Measurements from ENCODE around the gene SRPRB. TPM values are rescaled to one million over a fixed set of nuclear protein-coding genes. Genes with fewer than 3 reads are reported as not detected.

Gene SRPRB
- total and polyA plus RNA-seq, 2 experiments from 2014 or later: 29.2 to 40.9 TPM

DNA sequence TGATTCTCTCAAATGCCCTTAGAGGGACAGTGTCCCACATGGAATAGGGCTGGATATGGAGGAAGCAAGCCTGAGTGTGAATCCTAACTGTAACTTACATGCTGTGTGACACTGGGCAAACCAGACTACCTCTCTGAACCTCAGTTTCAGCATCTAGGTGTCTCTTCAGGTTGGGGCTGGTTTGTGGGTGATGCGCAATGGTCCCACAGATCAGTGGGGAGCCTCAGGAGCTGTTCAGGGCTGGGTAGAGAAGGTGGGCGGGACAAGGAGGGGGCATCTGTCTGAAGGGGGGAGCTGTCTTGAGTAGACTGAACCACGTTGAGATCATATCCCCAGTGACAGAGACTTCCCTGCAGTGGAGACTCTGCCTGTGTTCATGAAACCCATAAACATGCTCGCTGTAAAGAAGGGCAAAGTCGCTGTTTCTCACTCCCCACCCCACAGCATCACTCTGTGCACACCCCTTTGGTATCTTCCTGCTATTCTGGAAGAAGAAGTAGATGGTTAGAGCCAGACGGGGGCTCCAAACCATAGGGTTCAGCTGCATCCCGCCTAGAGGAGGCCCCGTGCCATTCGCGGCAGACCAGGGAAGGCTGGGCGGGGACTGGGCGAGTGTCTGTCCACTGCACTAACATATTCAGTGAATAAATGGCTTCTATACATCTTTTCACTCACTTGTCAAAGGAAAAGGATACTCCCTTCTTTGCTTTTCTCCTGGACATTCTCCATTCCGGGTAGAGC lies 28.4 kb downstream of the SRPRB start:
- no peaks in the 10 kb centered on the region for H3K27me3 ChIP-seq
- no peak for DNase-seq (ENCODE audit: low read depth in 1 of 2, low spot score in 1 of 2)
- TF ChIP-seq, protein P1, sequence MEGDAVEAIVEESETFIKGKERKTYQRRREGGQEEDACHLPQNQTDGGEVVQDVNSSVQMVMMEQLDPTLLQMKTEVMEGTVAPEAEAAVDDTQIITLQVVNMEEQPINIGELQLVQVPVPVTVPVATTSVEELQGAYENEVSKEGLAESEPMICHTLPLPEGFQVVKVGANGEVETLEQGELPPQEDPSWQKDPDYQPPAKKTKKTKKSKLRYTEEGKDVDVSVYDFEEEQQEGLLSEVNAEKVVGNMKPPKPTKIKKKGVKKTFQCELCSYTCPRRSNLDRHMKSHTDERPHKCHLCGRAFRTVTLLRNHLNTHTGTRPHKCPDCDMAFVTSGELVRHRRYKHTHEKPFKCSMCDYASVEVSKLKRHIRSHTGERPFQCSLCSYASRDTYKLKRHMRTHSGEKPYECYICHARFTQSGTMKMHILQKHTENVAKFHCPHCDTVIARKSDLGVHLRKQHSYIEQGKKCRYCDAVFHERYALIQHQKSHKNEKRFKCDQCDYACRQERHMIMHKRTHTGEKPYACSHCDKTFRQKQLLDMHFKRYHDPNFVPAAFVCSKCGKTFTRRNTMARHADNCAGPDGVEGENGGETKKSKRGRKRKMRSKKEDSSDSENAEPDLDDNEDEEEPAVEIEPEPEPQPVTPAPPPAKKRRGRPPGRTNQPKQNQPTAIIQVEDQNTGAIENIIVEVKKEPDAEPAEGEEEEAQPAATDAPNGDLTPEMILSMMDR (IDR thresholded peaks at IDR 0.05; ENCODE audit: low read depth, low read length): no peak
- no peaks in the 10 kb centered on the region for H3K36me3 ChIP-seq
- H3K27ac ChIP-seq: no peak overlapping the region
- no peaks in the 10 kb centered on the region for H3K9me3 ChIP-seq (ENCODE audit: low read depth)
- no peaks in the 10 kb centered on the region for H3K4me1 ChIP-seq (ENCODE audit: low read depth)
- H3K4me3 ChIP-seq: no peak overlapping the region

DNA sequence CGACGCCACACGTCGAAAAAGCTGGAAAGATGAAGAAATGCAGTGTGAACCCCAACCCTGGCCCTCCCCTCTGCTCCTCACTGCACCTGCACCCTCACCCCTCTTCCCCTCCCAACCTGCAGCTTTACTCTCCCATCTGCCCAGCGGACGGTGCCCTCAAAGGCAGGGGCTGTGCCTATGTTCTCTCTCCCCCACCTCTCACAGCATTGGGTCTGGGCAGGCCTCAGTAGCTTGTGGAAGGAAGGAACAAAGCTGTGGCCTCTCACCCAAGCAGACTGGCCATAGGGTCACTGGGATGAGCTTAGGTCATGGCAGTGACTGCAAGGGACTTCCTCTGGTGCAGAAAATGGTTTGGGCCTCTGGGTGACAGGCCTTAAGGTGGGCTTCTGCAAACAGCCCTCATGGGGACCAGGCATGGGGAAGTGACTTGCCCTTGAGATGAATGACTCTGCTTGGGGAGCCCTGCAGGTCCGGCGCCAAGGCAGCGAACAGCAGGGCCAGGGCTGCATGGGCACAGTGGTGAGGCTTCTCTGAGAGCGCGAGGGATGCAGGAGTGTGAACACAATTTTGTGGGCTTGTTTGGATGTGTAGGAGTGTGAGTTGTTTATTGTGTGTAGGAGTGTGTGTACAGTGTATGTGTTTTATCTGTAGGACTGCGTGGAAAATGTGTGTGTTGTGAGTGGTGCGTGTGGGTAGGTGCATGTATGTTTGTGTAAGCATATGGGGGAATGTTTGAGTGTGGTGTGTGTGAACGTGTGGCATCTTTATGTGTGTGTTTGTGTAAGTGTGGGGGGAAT lies 29.2 kb downstream of the SRPRB start:
- H3K27me3 ChIP-seq: no peaks in the 10 kb centered on the region
- H3K4me1 ChIP-seq (ENCODE audit: low read depth): no peaks in the 10 kb centered on the region
- no peak overlapping the region for H3K4me3 ChIP-seq
- H3K27ac ChIP-seq: no peak overlapping the region
- H3K9me3 ChIP-seq (ENCODE audit: low read depth): no peaks in the 10 kb centered on the region
- TF ChIP-seq, protein P1 (IDR thresholded peaks at IDR 0.05; ENCODE audit: low read depth, low read length): no peak
- DNase-seq (ENCODE audit: low read depth in 1 of 2, low spot score in 1 of 2): no peak
- no peaks in the 10 kb centered on the region for H3K36me3 ChIP-seq

DNA sequence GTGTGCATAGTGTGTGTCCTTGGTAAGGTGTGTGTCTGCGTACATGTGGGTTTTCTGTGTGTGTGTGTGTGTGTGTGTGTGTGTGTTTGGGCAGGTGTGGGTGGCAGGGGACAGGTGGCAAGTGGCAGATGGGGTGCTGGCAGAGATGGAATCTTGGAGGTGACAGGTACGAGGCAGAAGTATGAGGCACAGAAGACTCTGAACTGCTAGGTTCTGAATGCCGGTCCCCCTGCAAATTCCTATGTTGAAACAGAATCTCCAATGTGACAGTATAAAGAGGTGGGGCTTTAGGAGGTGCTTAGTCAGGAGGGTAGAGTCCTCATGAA lies 29.8 kb downstream of the SRPRB start:
- TF ChIP-seq, protein P1 (IDR thresholded peaks at IDR 0.05; ENCODE audit: low read depth, low read length): no peak
- Histone ChIP-seq H3K9me3 (ENCODE audit: low read depth) (no peaks in the 10 kb centered on the region), H3K27ac (no peak overlapping the region), H3K4me3 (no peak overlapping the region), H3K27me3 (no peaks in the 10 kb centered on the region), H3K4me1 (ENCODE audit: low read depth) (no peaks in the 10 kb centered on the region), H3K36me3 (no peaks in the 10 kb centered on the region)
- DNase-seq (ENCODE audit: low read depth in 1 of 2, low spot score in 1 of 2): no peak

DNA sequence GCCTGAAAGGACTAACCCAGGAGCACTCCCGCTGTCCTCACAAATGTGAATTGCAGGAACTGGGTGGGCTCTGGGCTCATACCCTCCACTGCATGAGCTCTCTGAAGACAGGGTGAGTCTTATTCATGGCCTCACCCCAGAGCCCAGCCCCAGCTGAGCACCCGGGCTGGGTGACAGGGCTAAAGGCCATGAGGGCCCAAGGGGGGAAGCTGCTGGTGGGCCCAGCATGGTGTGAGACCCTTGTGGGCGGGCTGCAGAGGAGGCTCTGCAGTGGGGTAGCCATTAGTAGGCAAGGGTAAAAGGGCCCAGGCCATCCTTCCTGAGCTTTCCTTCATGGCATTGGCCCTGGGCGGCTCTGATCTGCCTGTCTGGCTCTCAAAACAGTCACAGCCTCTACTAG lies 30.3 kb downstream of the SRPRB start:
- H3K9me3 ChIP-seq (ENCODE audit: low read depth): no peaks in the 10 kb centered on the region
- H3K27ac ChIP-seq: no peak overlapping the region
- H3K27me3 ChIP-seq: no peaks in the 10 kb centered on the region
- TF ChIP-seq, protein P1 (IDR thresholded peaks at IDR 0.05; ENCODE audit: low read depth, low read length): no peak
- no peak for DNase-seq (ENCODE audit: low read depth in 1 of 2, low spot score in 1 of 2)
- H3K4me3 ChIP-seq: no peak overlapping the region
- no peaks in the 10 kb centered on the region for H3K4me1 ChIP-seq (ENCODE audit: low read depth)
- no peaks in the 10 kb centered on the region for H3K36me3 ChIP-seq

DNA sequence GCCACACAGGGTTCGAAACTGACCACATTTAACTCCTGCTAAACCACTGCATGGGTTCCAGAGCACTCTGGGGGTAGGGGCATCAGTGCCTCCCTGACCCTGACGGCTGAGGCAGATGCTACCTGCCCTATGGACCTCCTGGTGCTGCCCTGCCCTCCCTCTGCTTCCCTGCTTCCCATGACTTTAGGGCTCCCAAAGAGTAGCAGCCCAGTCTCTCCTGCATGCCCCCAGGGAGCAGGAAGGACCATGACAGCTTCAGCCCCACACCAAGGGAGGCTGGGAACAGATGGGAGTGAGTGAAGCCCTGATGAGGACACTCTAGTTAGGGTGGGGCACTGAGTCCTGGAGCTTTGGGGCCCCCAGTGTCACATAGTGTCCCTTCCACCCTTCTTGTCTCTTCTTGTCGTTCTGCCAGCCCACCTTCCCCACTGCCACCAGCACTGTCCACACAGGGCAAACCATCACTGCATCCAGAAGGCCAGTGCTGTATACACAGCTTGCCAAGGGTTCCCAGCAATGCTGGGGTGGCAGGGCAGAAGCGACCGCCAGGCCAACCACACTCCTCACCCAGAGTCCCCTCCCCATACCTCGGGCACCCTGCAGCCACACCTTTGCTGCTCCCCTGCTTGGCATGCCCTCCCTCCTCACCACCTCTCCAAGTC lies 31.0 kb downstream of the SRPRB start:
- no peak overlapping the region for H3K27ac ChIP-seq
- H3K4me3 ChIP-seq: no peak overlapping the region
- H3K9me3 ChIP-seq (ENCODE audit: low read depth): no peaks in the 10 kb centered on the region
- H3K36me3 ChIP-seq: no peaks in the 10 kb centered on the region
- no peak for DNase-seq (ENCODE audit: low read depth in 1 of 2, low spot score in 1 of 2)
- H3K4me1 ChIP-seq (ENCODE audit: low read depth): no peaks in the 10 kb centered on the region
- TF ChIP-seq, protein P1 (IDR thresholded peaks at IDR 0.05; ENCODE audit: low read depth, low read length): no peak
- H3K27me3 ChIP-seq: no peaks in the 10 kb centered on the region

Data from cardiac muscle cell (in vitro differentiated cells and primary cell).